ENCODE measurements around the gene FNDC3A.

The FNDC3A gene

GRCh38 chr13:49082653-49083536 is 107.2 kb downstream of the FNDC3A start:
- TF ChIP-seq, protein P1, sequence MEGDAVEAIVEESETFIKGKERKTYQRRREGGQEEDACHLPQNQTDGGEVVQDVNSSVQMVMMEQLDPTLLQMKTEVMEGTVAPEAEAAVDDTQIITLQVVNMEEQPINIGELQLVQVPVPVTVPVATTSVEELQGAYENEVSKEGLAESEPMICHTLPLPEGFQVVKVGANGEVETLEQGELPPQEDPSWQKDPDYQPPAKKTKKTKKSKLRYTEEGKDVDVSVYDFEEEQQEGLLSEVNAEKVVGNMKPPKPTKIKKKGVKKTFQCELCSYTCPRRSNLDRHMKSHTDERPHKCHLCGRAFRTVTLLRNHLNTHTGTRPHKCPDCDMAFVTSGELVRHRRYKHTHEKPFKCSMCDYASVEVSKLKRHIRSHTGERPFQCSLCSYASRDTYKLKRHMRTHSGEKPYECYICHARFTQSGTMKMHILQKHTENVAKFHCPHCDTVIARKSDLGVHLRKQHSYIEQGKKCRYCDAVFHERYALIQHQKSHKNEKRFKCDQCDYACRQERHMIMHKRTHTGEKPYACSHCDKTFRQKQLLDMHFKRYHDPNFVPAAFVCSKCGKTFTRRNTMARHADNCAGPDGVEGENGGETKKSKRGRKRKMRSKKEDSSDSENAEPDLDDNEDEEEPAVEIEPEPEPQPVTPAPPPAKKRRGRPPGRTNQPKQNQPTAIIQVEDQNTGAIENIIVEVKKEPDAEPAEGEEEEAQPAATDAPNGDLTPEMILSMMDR (IDR thresholded peaks at IDR 0.05; ENCODE audit: insufficient read depth, low read length, poor library complexity, severe bottlenecking): no peak
- Histone ChIP-seq H3K36me3 (ENCODE audit: control insufficient read depth, insufficient read depth, low read length) (no peaks in the 10 kb centered on the region; the same call in 1 of the 2 replicates), H3K4me3 (replicated peaks; ENCODE audit: low read depth, low read length) (no peak overlapping the region; the same call in 1 of the 2 replicates), H3K27me3 (replicated peaks; ENCODE audit: control insufficient read depth, insufficient read depth, low read length) (no peaks in the 10 kb centered on the region)
- DNase-seq (ENCODE audit: extremely low read depth, insufficient read length): peak; percentile 72

GRCh38 chr13:49084961-49085360 is 109.2 kb downstream of the FNDC3A start:
- H3K36me3 ChIP-seq (ENCODE audit: control insufficient read depth, insufficient read depth, low read length): no peaks in the 10 kb centered on the region
- no peak for DNase-seq (ENCODE audit: extremely low read depth, insufficient read length)
- no peaks in the 10 kb centered on the region for H3K27me3 ChIP-seq (replicated peaks; ENCODE audit: control insufficient read depth, insufficient read depth, low read length)
- TF ChIP-seq, protein P1 (IDR thresholded peaks at IDR 0.05; ENCODE audit: insufficient read depth, low read length, poor library complexity, severe bottlenecking): no peak
- H3K4me3 ChIP-seq (replicated peaks; ENCODE audit: low read depth, low read length): no peak overlapping the region

DNA sequence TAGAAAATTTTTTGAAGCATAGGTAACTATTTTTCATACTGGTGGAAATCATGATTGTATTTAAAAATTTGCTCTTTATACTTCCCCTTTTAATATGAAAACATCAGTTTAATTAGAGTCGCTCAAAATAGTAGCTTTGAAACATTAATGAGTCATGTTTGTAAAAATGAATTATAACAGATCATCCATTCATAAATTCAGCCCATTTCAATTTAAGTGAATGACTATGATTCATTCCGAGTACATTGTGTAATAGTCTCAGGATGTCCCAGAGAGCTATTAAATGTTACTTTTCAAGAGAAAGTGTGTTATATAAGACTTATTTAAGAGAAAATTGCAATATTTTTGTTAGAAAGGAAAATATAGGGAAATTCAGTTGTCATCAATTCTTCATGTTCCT is 111.0 kb downstream of the FNDC3A start:
- DNase-seq (ENCODE audit: extremely low read depth, insufficient read length): no peak
- no peak overlapping the region for H3K4me3 ChIP-seq (replicated peaks; ENCODE audit: low read depth, low read length)
- H3K27me3 ChIP-seq (replicated peaks; ENCODE audit: control insufficient read depth, insufficient read depth, low read length): no peaks in the 10 kb centered on the region
- TF ChIP-seq, protein P1 (IDR thresholded peaks at IDR 0.05; ENCODE audit: insufficient read depth, low read length, poor library complexity, severe bottlenecking): no peak
- peaks cover 2% of the 10 kb centered on the region; the same call in 1 of the 2 replicates for H3K36me3 ChIP-seq (ENCODE audit: control insufficient read depth, insufficient read depth, low read length)

GRCh38 chr13:49093376-49093775 is 117.7 kb downstream of the FNDC3A start:
- DNase-seq (ENCODE audit: extremely low read depth, insufficient read length): no peak
- H3K36me3 ChIP-seq (ENCODE audit: control insufficient read depth, insufficient read depth, low read length): peaks cover 2% of the 10 kb centered on the region; the same call in 1 of the 2 replicates
- H3K27me3 ChIP-seq (replicated peaks; ENCODE audit: control insufficient read depth, insufficient read depth, low read length): no peaks in the 10 kb centered on the region
- H3K4me3 ChIP-seq (replicated peaks; ENCODE audit: low read depth, low read length): no peak overlapping the region
- TF ChIP-seq, protein P1 (IDR thresholded peaks at IDR 0.05; ENCODE audit: insufficient read depth, low read length, poor library complexity, severe bottlenecking): no peak

- no peak for DNase-seq (ENCODE audit: extremely low read depth, insufficient read length)
- Histone ChIP-seq H3K36me3 (ENCODE audit: control insufficient read depth, insufficient read depth, low read length) (no peaks in the 10 kb centered on the region), H3K27me3 (replicated peaks; ENCODE audit: control insufficient read depth, insufficient read depth, low read length) (no peaks in the 10 kb centered on the region), H3K4me3 (replicated peaks; ENCODE audit: low read depth, low read length) (no peak overlapping the region)
- TF ChIP-seq, protein P1 (IDR thresholded peaks at IDR 0.05; ENCODE audit: insufficient read depth, low read length, poor library complexity, severe bottlenecking): no peak
Observed at GRCh38 chr13:49097374-49097773, 121.7 kb downstream of the FNDC3A start.

Measured in GM06990 (cell line).